ENCODE measurements around the gene DENND1B. TPM values are rescaled to one million over a fixed set of nuclear protein-coding genes. Genes with fewer than 3 reads are reported as not detected.

Gene DENND1B
- total and polyA plus RNA-seq, 2 of the 13 experiments (the other 11 are each of a cell fraction or from before 2014, with no cell fraction given) = 2.6 to 5.7 TPM

GRCh38 chr1:197671920-197672319 lies 103.4 kb downstream of the DENND1B start (continued):
- no peak for TF ChIP-seq BORCS8-MEF2B (CRISPR knock-in tag; IDR thresholded peaks at IDR 0.05)
- no peak for TF ChIP-seq ZNF839 (CRISPR knock-in tag; IDR thresholded peaks at IDR 0.05; ENCODE audit: borderline replicate concordance)

- Histone ChIP-seq H3K27ac (ENCODE audit: extremely low read length, insufficient read depth, low read length) (no peak overlapping the region), H3K27me3 (ENCODE audit: control insufficient read depth in 1 of 2, insufficient read depth in 2 of 2, low read length in 2 of 2) (no peaks in the 10 kb centered on the region), H3K4me1 (ENCODE audit: insufficient read depth, low read length) (peaks cover 8% of the 10 kb centered on the region), H3K36me3 (replicated peaks in 1 of 2; ENCODE audit: control insufficient read depth in 1 of 2, insufficient read depth in 2 of 2, low read length in 2 of 2) (no peaks in the 10 kb centered on the region), H3K9me3 (ENCODE audit: low read length) (no peaks in the 10 kb centered on the region), H3K4me3 (replicated peaks in 1 of 3; ENCODE audit: insufficient read depth in 1 of 3, low read depth in 2 of 3, low read length in 3 of 3) (no peak overlapping the region), H3K9ac (ENCODE audit: insufficient read depth, low read depth, low read length) (no peak overlapping the region), H3K79me2 (ENCODE audit: insufficient read depth, low read length) (no peaks in the 10 kb centered on the region), H3K4me2 (ENCODE audit: low read depth, low read length) (no peak overlapping the region), H2AFZ (ENCODE audit: low read length) (no peak overlapping the region), H4K20me1 (ENCODE audit: insufficient read depth, low read length) (no peaks in the 10 kb centered on the region; the same call in 1 of the 2 replicates)
- no peak for ATAC-seq
- ChIA-PET POLR2A (no interaction called here), CTCF (ENCODE audit: low intra/inter-chr PET ratio, low total read pairs) (no interaction called here)
- WGBS (ENCODE audit: low lambda C conversion rate) = 97% methylated on average over 1 of the region's 1 CpG
- no TSS peak for BruUV-seq (replicated peaks)
- intact Hi-C loops (cut with micrococcal nuclease; ENCODE audit: unreplicated experiment) = no loop called here
- FAIRE-seq = no peak
- TF ChIP-seq ZSCAN5A (CRISPR knock-in tag; IDR thresholded peaks at IDR 0.05; ENCODE audit: borderline replicate concordance) (no peak), HMGXB3 (CRISPR knock-in tag; IDR thresholded peaks at IDR 0.05; ENCODE audit: borderline replicate concordance) (no peak), TMF1 (CRISPR knock-in tag; IDR thresholded peaks at IDR 0.05; ENCODE audit: low read depth) (no peak), ZNF496 (CRISPR knock-in tag; IDR thresholded peaks at IDR 0.05; ENCODE audit: insufficient replicate concordance) (no peak), ZNF841 (CRISPR knock-in tag; IDR thresholded peaks at IDR 0.05; ENCODE audit: borderline replicate concordance) (no peak), ZNF432 (CRISPR knock-in tag; IDR thresholded peaks at IDR 0.05; ENCODE audit: borderline replicate concordance) (no peak), GABPA (IDR thresholded peaks at IDR 0.05; ENCODE audit: low read depth, low read length) (no peak), GABPA (CRISPR knock-in tag; IDR thresholded peaks at IDR 0.05; ENCODE audit: low read depth) (no peak), MTERF4 (CRISPR knock-in tag; IDR thresholded peaks at IDR 0.05) (no peak), ZBTB43 (CRISPR knock-in tag; conservative IDR thresholded peaks at IDR 0.05) (no peak)
- no peak for DNase-seq (ENCODE audit: low spot score)
- in situ Hi-C loops (cut with HindIII; ENCODE audit: extremely low pct_ligation_motif_present, low pct_unique_long_range_greater_than_20kb) = no loop called here
Measured at GRCh38 chr1:197671140-197671539, 104.1 kb downstream of the DENND1B start.
